Activated CD4-positive, alpha-beta memory T cell treated with anti-CD3 and anti-CD28 coated beads for 36 hours (primary cell): ENCODE results near the gene GALNT10. TPM values are rescaled to one million over a fixed set of nuclear protein-coding genes. Genes with fewer than 3 reads are reported as not detected.

Experiments
- CTCF ChIA-PET: fragments of 350-600 bp; sonication (Branson Sonifier 250); formaldehyde crosslinking; loops from one replicate; lab custom pipeline; 2021; ENCODE audit warnings: antibody characterized with exemption, inconsistent platforms; lab: Charles Lee
- POLR2A ChIA-PET: fragments of 350-600 bp; sonication (Branson Sonifier 250); formaldehyde crosslinking; loops from one replicate; lab custom pipeline; 2021; ENCODE audit warnings: antibody characterized with exemption; lab: Charles Lee
- DNase-seq: peaks from one replicate; pipeline ENCODE4 v3.0.0-alpha.2; 2020
- H3K27ac Mint-ChIP-seq: one replicate; pipeline ENCODE4 v1.8.0; 2021; ENCODE audit warnings: mixed read lengths
- H3K27me3 Mint-ChIP-seq: one replicate; pipeline ENCODE4 v1.8.0; 2021; ENCODE audit warnings: mixed read lengths
- H3K36me3 Mint-ChIP-seq: one replicate; pipeline ENCODE4 v1.8.0; 2021; ENCODE audit warnings: mixed read lengths
- H3K4me1 Mint-ChIP-seq: one replicate; pipeline ENCODE4 v1.8.0; 2021; ENCODE audit warnings: low read depth, mixed read lengths
- H3K4me3 Mint-ChIP-seq: one replicate; pipeline ENCODE4 v1.8.0; 2021; ENCODE audit warnings: mild to moderate bottlenecking, mixed read lengths
- H3K9me3 Mint-ChIP-seq: one replicate; pipeline ENCODE4 v1.8.0; 2021; ENCODE audit warnings: mixed read lengths
- intact Hi-C: fragments of 100-400 bp; cut with micrococcal nuclease; formaldehyde crosslinking; loops from one replicate; pipeline ENCODE4 v1.15.1; 2023
- total RNA-seq, 2 experiments: library from RNA; stranded (reverse); gene quantifications; one replicate each; pipeline ENCODE4 v1.2.3, GENCODE V29; 2021

The GALNT10 gene
- total RNA-seq, 2 experiments from 2014 or later, result 23.8 to 26.9 TPM

DNA sequence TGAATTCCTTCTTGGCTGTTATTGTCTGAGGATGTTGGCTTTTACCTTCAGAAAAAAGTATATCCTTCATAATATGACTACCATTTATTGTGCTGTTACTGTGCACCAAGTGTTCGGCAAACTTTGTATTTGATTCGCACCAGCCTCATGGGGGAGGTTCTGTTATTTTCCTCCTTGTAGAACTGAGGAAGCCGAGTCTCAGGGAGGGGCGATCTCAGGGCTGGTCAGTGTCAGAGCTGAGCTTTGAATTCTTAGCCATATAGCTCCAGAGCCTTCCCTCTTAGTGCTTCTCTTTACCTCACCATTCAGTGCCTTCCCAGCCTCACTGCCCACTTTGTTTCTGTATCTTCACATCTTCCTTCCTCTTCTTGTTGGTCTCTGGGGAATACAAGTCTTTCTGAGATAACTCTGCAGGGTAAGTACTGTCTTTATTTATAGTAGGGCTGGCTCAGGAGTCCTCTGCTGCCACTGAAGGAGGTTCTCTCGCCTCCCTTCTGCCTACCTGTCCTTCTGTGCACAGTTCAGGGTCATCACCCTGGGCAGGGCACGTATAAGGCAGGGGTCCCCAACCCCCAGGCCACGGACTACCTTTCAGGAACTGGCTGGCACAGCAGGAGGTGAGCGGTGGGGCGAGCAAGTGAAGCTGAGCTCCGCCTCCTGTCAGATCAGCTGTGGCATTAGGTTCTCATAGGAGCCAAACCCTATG lies 48.4 kb downstream of the GALNT10 start:
- intact Hi-C loops, result no loop called here
- Mint-ChIP-seq H3K36me3 (no peaks in the 10 kb centered on the region), H3K27me3 (no peaks in the 10 kb centered on the region), H3K4me1 (peaks cover 27% of the 10 kb centered on the region), H3K9me3 (no peaks in the 10 kb centered on the region), H3K27ac (no peak overlapping the region), H3K4me3 (no peak overlapping the region)
- POLR2A ChIA-PET, result no interaction called here
- no peak for DNase-seq
- CTCF ChIA-PET, result interaction anchor here (1.0 to 1.3 kb wide), 2 partner anchors 49 to 166 kb away, joined by 3 to 4 read pairs; partner anchors contain the start of gene GALNT10

DNA sequence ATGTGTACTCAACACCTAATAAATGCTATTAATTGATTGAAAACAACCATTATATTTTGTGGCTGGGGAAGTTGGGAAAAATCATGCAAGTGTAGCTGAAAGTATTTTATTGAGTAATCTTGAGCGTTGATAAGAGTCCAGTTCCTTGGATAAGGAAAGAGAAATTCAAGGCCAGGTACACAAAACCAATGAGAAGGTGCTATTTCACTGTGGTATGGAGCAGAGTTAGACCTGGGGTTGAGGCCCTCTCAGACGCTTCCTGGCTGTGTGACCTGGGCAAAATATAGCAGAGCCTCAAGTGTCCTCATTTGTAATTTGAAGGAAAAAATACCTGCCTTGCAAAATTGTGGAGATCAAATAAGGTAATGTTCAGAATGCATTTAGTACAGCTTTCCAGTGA lies 50.1 kb downstream of the GALNT10 start:
- no peak for DNase-seq
- Mint-ChIP-seq H3K36me3 (peaks cover 3% of the 10 kb centered on the region), H3K27me3 (no peaks in the 10 kb centered on the region), H3K4me3 (no peak overlapping the region), H3K27ac (no peak overlapping the region), H3K4me1 (peaks cover 26% of the 10 kb centered on the region), H3K9me3 (no peaks in the 10 kb centered on the region)
- ChIA-PET POLR2A (no interaction called here), CTCF (no interaction called here)
- intact Hi-C loops, result no loop called here

DNA sequence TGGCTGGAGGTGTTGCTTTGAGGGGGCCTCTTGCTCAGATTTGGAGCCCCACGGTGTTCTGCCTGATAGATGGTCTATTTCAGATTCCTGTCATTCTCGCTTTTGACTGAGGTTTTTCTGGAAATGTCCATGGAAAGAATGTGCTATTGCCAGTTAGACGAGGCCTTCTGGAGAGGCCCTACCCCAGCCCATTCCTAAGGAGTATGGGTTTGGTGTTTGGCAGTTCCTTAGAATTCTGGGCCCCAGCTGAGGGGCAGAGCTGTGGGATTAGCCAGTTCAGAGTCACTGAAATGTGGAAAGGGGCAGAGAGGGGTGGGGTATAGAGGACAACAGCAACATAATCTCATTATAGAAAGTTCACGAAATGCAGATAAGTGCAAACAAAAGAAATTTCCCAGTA lies 50.5 kb downstream of the GALNT10 start:
- POLR2A ChIA-PET, result no interaction called here
- H3K4me1 Mint-ChIP-seq, result peaks cover 24% of the 10 kb centered on the region
- H3K36me3 Mint-ChIP-seq, result peaks cover 3% of the 10 kb centered on the region
- H3K27me3 Mint-ChIP-seq, result no peaks in the 10 kb centered on the region
- DNase-seq, result no peak
- H3K27ac Mint-ChIP-seq, result no peak overlapping the region
- H3K9me3 Mint-ChIP-seq, result no peaks in the 10 kb centered on the region
- CTCF ChIA-PET, result no interaction called here
- H3K4me3 Mint-ChIP-seq, result no peak overlapping the region
- intact Hi-C loops, result no loop called here

- DNase-seq, result no peak
- Mint-ChIP-seq H3K4me1 (peaks cover 10% of the 10 kb centered on the region), H3K27me3 (no peaks in the 10 kb centered on the region), H3K9me3 (no peaks in the 10 kb centered on the region), H3K36me3 (peaks cover 3% of the 10 kb centered on the region), H3K4me3 (no peak overlapping the region), H3K27ac (no peak overlapping the region)
- ChIA-PET POLR2A (interaction anchor here (0.6 to 1.1 kb wide), 2 partner anchors 15 to 764 kb away, joined by 3 to 6 read pairs; no protein-coding TSS in a partner anchor), CTCF (interaction anchor here (1.1 kb wide), 1 partner anchor 52 kb away, joined by 3 read pairs; the partner anchor contains the start of gene GALNT10)
- intact Hi-C loops, result no loop called here
Measured at GRCh38 chr5:154242442-154242841, 51.9 kb downstream of the GALNT10 start.

GRCh38 chr5:154242964-154243376 lies 52.4 kb downstream of the GALNT10 start:
- H3K4me1 Mint-ChIP-seq, result peaks cover 7% of the 10 kb centered on the region
- no peak for DNase-seq
- no peaks in the 10 kb centered on the region for H3K27me3 Mint-ChIP-seq
- CTCF ChIA-PET, result interaction anchor here (1.1 kb wide), 1 partner anchor 53 kb away, joined by 3 read pairs; the partner anchor contains the start of gene GALNT10
- no peak overlapping the region for H3K4me3 Mint-ChIP-seq
- peaks cover 3% of the 10 kb centered on the region for H3K36me3 Mint-ChIP-seq
- no peak overlapping the region for H3K27ac Mint-ChIP-seq
- H3K9me3 Mint-ChIP-seq, result no peaks in the 10 kb centered on the region
- POLR2A ChIA-PET, result interaction anchor here (0.6 to 1.1 kb wide), 2 partner anchors 14 to 764 kb away, joined by 3 to 6 read pairs; no protein-coding TSS in a partner anchor
- intact Hi-C loops, result no loop called here

DNA sequence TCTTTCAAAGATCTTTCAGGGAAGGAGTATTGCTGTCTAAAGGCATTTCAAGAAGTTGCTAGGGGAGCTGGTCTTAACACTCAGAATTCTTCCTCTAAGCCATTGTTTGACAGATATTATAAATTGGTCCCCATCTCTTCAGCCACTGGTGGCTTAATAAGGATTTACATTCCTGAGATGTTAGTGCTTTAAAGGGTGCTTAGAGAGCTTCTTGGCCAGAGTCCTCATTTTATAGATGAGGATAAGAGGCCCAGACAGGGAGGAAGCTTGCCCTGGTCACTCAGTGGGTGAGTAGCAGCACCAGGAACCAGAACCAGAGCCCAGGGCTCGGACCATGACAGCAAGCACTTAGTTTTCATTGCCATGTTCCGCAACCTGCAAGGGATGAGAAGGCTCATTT lies 53.2 kb downstream of the GALNT10 start:
- POLR2A ChIA-PET, result no interaction called here

DNA sequence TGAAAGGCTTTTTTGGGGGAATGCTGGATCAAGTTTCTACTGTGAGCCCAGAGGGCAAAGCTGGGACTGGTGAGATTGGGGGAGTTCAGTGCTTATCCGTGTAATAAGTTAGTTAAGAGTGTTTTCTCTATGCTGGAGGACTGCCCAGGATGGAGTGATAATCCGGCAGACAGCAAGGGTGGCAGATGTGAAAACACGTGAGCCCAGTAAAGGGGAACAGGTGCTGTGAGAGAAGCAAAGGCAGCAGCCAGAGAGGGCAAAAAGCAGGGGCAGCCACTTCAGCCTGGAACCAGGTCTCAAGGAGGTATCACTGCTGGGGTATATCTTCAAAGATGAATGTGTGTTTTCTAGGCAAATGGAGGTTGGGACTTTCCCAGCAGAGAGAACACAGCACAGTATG lies 53.9 kb downstream of the GALNT10 start:
- H3K27me3 Mint-ChIP-seq, result no peaks in the 10 kb centered on the region
- no peak overlapping the region for H3K4me3 Mint-ChIP-seq
- no peak overlapping the region for H3K27ac Mint-ChIP-seq
- H3K4me1 Mint-ChIP-seq, result peaks cover 5% of the 10 kb centered on the region
- POLR2A ChIA-PET, result no interaction called here
- no peaks in the 10 kb centered on the region for H3K9me3 Mint-ChIP-seq
- CTCF ChIA-PET, result no interaction called here
- intact Hi-C loops, result no loop called here
- H3K36me3 Mint-ChIP-seq, result peaks cover 3% of the 10 kb centered on the region
- DNase-seq, result no peak

More for the DNA sequence above, 53.2 kb downstream of the GALNT10 start:
- CTCF ChIA-PET, result no interaction called here
- Mint-ChIP-seq H3K27me3 (no peaks in the 10 kb centered on the region), H3K4me3 (no peak overlapping the region), H3K36me3 (peaks cover 3% of the 10 kb centered on the region), H3K9me3 (no peaks in the 10 kb centered on the region), H3K4me1 (peaks cover 5% of the 10 kb centered on the region), H3K27ac (no peak overlapping the region)
- DNase-seq, result no peak
- intact Hi-C loops, result no loop called here

- peaks cover 24% of the 10 kb centered on the region for H3K36me3 Mint-ChIP-seq
- peaks cover 9% of the 10 kb centered on the region for H3K9me3 Mint-ChIP-seq
- intact Hi-C loops, result no loop called here
- POLR2A ChIA-PET, result no interaction called here
- peaks cover 5% of the 10 kb centered on the region for H3K4me1 Mint-ChIP-seq
- H3K27me3 Mint-ChIP-seq, result no peaks in the 10 kb centered on the region
- H3K27ac Mint-ChIP-seq, result no peak overlapping the region
- no peak overlapping the region for H3K4me3 Mint-ChIP-seq
- DNase-seq, result no peak
- CTCF ChIA-PET, result no interaction called here
Measured at GRCh38 chr5:154248691-154249090, 58.2 kb downstream of the GALNT10 start.

GRCh38 chr5:154249826-154250225 lies 59.3 kb downstream of the GALNT10 start:
- POLR2A ChIA-PET, result no interaction called here

GRCh38 chr5:154251529-154251928 lies 61.0 kb downstream of the GALNT10 start:
- POLR2A ChIA-PET, result no interaction called here
- CTCF ChIA-PET, result no interaction called here
- H3K27me3 Mint-ChIP-seq, result no peaks in the 10 kb centered on the region
- intact Hi-C loops, result no loop called here
- no peak overlapping the region for H3K4me3 Mint-ChIP-seq
- DNase-seq, result no peak
- H3K4me1 Mint-ChIP-seq, result peaks cover 3% of the 10 kb centered on the region
- H3K27ac Mint-ChIP-seq, result no peak overlapping the region
- H3K36me3 Mint-ChIP-seq, result peaks cover 37% of the 10 kb centered on the region
- H3K9me3 Mint-ChIP-seq, result peaks cover 9% of the 10 kb centered on the region

More at GRCh38 chr5:154249826-154250225, 59.3 kb downstream of the GALNT10 start:
- no peak overlapping the region for H3K27ac Mint-ChIP-seq
- intact Hi-C loops, result no loop called here
- no peaks in the 10 kb centered on the region for H3K27me3 Mint-ChIP-seq
- H3K4me3 Mint-ChIP-seq, result no peak overlapping the region
- H3K36me3 Mint-ChIP-seq, result peaks cover 32% of the 10 kb centered on the region
- no peak for DNase-seq
- CTCF ChIA-PET, result no interaction called here
- peaks cover 9% of the 10 kb centered on the region for H3K9me3 Mint-ChIP-seq
- H3K4me1 Mint-ChIP-seq, result peaks cover 3% of the 10 kb centered on the region

DNA sequence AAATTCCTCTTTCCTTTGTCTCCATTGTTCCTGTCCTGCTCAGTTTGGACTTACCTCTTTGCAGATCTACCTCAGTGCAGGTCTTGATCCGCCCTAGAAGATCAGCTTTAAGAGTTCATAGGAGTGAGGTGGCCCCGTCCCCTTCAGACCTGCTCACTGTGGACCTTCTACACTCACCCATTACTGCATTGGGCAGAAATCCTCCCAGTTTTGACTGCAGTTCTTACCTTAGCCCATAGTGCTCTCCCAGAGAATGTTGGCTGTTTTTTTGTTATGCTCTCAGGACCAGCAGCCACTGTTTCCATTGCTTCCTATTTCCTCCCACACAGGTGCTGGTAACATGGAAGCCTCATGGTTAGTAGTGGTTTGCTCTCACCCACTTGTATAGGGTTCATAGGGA lies 63.3 kb downstream of the GALNT10 start:
- CTCF ChIA-PET, result no interaction called here

GRCh38 chr5:154254896-154255295 lies 64.4 kb downstream of the GALNT10 start:
- POLR2A ChIA-PET, result no interaction called here
- Mint-ChIP-seq H3K27ac (no peak overlapping the region), H3K36me3 (peaks cover 40% of the 10 kb centered on the region), H3K9me3 (peaks cover 9% of the 10 kb centered on the region), H3K4me3 (no peak overlapping the region), H3K4me1 (peaks cover 3% of the 10 kb centered on the region), H3K27me3 (no peaks in the 10 kb centered on the region)
- DNase-seq, result no peak
- CTCF ChIA-PET, result no interaction called here
- intact Hi-C loops, result no loop called here

More for the DNA sequence above, 63.3 kb downstream of the GALNT10 start:
- no peak overlapping the region for H3K4me3 Mint-ChIP-seq
- peaks cover 40% of the 10 kb centered on the region for H3K36me3 Mint-ChIP-seq
- H3K4me1 Mint-ChIP-seq, result peaks cover 3% of the 10 kb centered on the region
- no peak for DNase-seq
- no peak overlapping the region for H3K27ac Mint-ChIP-seq
- H3K9me3 Mint-ChIP-seq, result peaks cover 9% of the 10 kb centered on the region
- intact Hi-C loops, result no loop called here
- no peaks in the 10 kb centered on the region for H3K27me3 Mint-ChIP-seq
- POLR2A ChIA-PET, result no interaction called here
